OCI-LY1 (cell line): ENCODE data around the gene AGAP1.

Experiments
- H2AFZ ChIP-seq: fragments of 200-600 bp; sonication (generic), shearing (Covaris generic); 2 replicates; pipeline ENCODE4 v1.6.0; 2014; ENCODE audit warnings: antibody characterized with exemption, mild to moderate bottlenecking, low read length
- H3F3A ChIP-seq: fragments of 200-600 bp; sonication (generic), shearing (Covaris generic); 2 replicates; pipeline ENCODE4 v1.6.0; 2014; ENCODE audit warnings: mild to moderate bottlenecking, antibody characterized with exemption, low read length, moderate library complexity; ENCODE audit not compliant: insufficient read depth
- H3K27ac ChIP-seq: fragments of 200-600 bp; sonication (generic); 2 replicates; pipeline ENCODE4 v1.5.1; 2014; ENCODE audit warnings: low read length, mixed run types, mild to moderate bottlenecking, low read depth; ENCODE audit not compliant: poor library complexity, severe bottlenecking
- H3K27me3 ChIP-seq: fragments of 200-600 bp; sonication (generic); 2 replicates; pipeline ENCODE4 v1.6.0; 2014; ENCODE audit warnings: antibody characterized with exemption, mild to moderate bottlenecking, low read length, moderate library complexity; ENCODE audit not compliant: insufficient read depth
- H3K36me3 ChIP-seq: fragments of 200-600 bp; sonication (generic); 2 replicates; pipeline ENCODE4 v1.6.1; 2014; ENCODE audit warnings: mild to moderate bottlenecking, antibody characterized with exemption, low read length, moderate library complexity, mixed read lengths; ENCODE audit not compliant: insufficient read depth
- H3K4me1 ChIP-seq: fragments of 200-600 bp; sonication (generic); 2 replicates; pipeline ENCODE4 v1.5.1; 2014; ENCODE audit warnings: mild to moderate bottlenecking, low read length, moderate library complexity; ENCODE audit not compliant: insufficient read depth, severe bottlenecking
- H3K4me2 ChIP-seq: fragments of 200-600 bp; sonication (generic), shearing (Covaris generic); 2 replicates; pipeline ENCODE4 v1.6.1; 2014; ENCODE audit warnings: low read length
- H3K4me3 ChIP-seq: fragments of 200-600 bp; sonication (generic); 2 replicates; pipeline ENCODE4 v1.5.1; 2014; ENCODE audit warnings: low read length, low read depth, mild to moderate bottlenecking, mixed read lengths; ENCODE audit not compliant: poor library complexity, severe bottlenecking
- H3K79me2 ChIP-seq: fragments of 200-600 bp; shearing (Covaris generic); 2 replicates; pipeline ENCODE4 v1.6.1; 2016; ENCODE audit warnings: mixed run types, low read length, mixed read lengths; ENCODE audit not compliant: insufficient read depth
- H3K9ac ChIP-seq: fragments of 200-600 bp; sonication (generic), shearing (Covaris generic); 2 replicates; pipeline ENCODE4 v1.6.1; 2014; ENCODE audit warnings: mild to moderate bottlenecking, low read length, mixed read lengths
- H3K9me2 ChIP-seq: fragments of 200-600 bp; sonication (generic), shearing (Covaris generic); 2 replicates; pipeline ENCODE4 v1.6.1; 2014; ENCODE audit warnings: low read depth, mild to moderate bottlenecking, low read length, mixed read lengths
- H3K9me3 ChIP-seq: fragments of 200-600 bp; shearing (Covaris generic); 2 replicates; pipeline ENCODE4 v1.6.1; 2014; ENCODE audit warnings: low read length, mixed read lengths
- H4K20me1 ChIP-seq: fragments of 200-600 bp; sonication (generic), shearing (Covaris generic); 2 replicates; pipeline ENCODE4 v1.6.0; 2016; ENCODE audit warnings: mild to moderate bottlenecking, low read length; ENCODE audit not compliant: insufficient read depth
- CTCF ChIP-seq: fragments of 200-600 bp; sonication (generic), shearing (Covaris generic); IDR thresholded peaks from 2 replicates; pipeline ENCODE4 v1.5.1; 2017; ENCODE audit warnings: mild to moderate bottlenecking, antibody characterized with exemption, low read length, moderate library complexity, mixed read lengths
- EZH2 ChIP-seq: fragments of 200-600 bp; sonication (generic), shearing (Covaris generic); IDR thresholded peaks from 2 replicates; pipeline ENCODE4 v1.8.0; 2017; ENCODE audit warnings: borderline replicate concordance, mixed run types, mild to moderate bottlenecking, antibody characterized with exemption, low read length, moderate library complexity, mixed read lengths

AGAP1 gene

GRCh38 chr2:235979753-235980435, 486.1 kb downstream of the AGAP1 start:
- H3K27ac ChIP-seq = no peak overlapping the region
- no peaks in the 10 kb centered on the region for H4K20me1 ChIP-seq
- H3K36me3 ChIP-seq = no peaks in the 10 kb centered on the region
- no peaks in the 10 kb centered on the region for H3K4me1 ChIP-seq
- TF ChIP-seq CTCF = no peak
- TF ChIP-seq EZH2 = no peak
- H3K4me3 ChIP-seq = no peak overlapping the region
- H3K27me3 ChIP-seq = peaks cover under 1% of the 10 kb centered on the region; the same call in 1 of the 2 replicates
- no peaks in the 10 kb centered on the region for H3K9me2 ChIP-seq
- no peak overlapping the region for H2AFZ ChIP-seq
- no peak overlapping the region for H3K9ac ChIP-seq
- H3K79me2 ChIP-seq = no peaks in the 10 kb centered on the region
- H3F3A ChIP-seq = no peaks in the 10 kb centered on the region
- H3K4me2 ChIP-seq = no peak overlapping the region
- no peaks in the 10 kb centered on the region for H3K9me3 ChIP-seq

GRCh38 chr2:235981631-235982030, 487.8 kb downstream of the AGAP1 start:
- no peaks in the 10 kb centered on the region for H3K9me3 ChIP-seq
- no peaks in the 10 kb centered on the region for H3K4me1 ChIP-seq
- no peaks in the 10 kb centered on the region for H3K9me2 ChIP-seq
- H2AFZ ChIP-seq = no peak overlapping the region
- no peak overlapping the region for H3K4me3 ChIP-seq
- H4K20me1 ChIP-seq = no peaks in the 10 kb centered on the region
- no peaks in the 10 kb centered on the region for H3F3A ChIP-seq
- H3K79me2 ChIP-seq = no peaks in the 10 kb centered on the region
- H3K27me3 ChIP-seq = no peaks in the 10 kb centered on the region; the same call in 1 of the 2 replicates
- TF ChIP-seq EZH2 = no peak
- no peak for TF ChIP-seq CTCF
- no peak overlapping the region for H3K4me2 ChIP-seq
- no peak overlapping the region for H3K27ac ChIP-seq
- no peaks in the 10 kb centered on the region for H3K36me3 ChIP-seq
- no peak overlapping the region for H3K9ac ChIP-seq

- Histone ChIP-seq H3K9ac (no peak overlapping the region), H3K4me3 (no peak overlapping the region), H4K20me1 (no peaks in the 10 kb centered on the region), H2AFZ (no peak overlapping the region), H3K4me1 (no peaks in the 10 kb centered on the region), H3K9me2 (no peaks in the 10 kb centered on the region), H3K27ac (no peak overlapping the region), H3K27me3 (no peaks in the 10 kb centered on the region; the same call in 1 of the 2 replicates), H3K36me3 (no peaks in the 10 kb centered on the region), H3K9me3 (no peaks in the 10 kb centered on the region), H3K4me2 (no peak overlapping the region), H3K79me2 (no peaks in the 10 kb centered on the region), H3F3A (no peaks in the 10 kb centered on the region)
- TF ChIP-seq EZH2 (no peak), CTCF (no peak)
These were observed 489.2 kb downstream of the AGAP1 start for GRCh38 chr2:235983016-235983415.
